ENCODE measurements around the gene KIF25. TPM values are rescaled to one million over a fixed set of nuclear protein-coding genes. Genes with fewer than 3 reads are reported as not detected.

KIF25 gene
- total RNA-seq, result under 1 TPM in 1 of 4 donors, not detected in 3; 0.54 TPM
- under 1 TPM in 1 of 3 donors, not detected in 2; 0.50 TPM for polyA plus RNA-seq

- Histone ChIP-seq H3K9me3 (no peaks in the 10 kb centered on the region), H3K27me3 (peaks cover 0 to 34% (median 31%) of the 10 kb centered on the region in 3 donors), H3K4me1 (no peaks in the 10 kb centered on the region), H3K36me3 (no peaks in the 10 kb centered on the region), H3K4me3 (no peak within 1 kb of the TSS), H3K27ac (no peak within 1 kb of the TSS)
- 84 to 86% methylated on average over 9 of the region's 9 CpGs for WGBS, 2 donors
- no peak for TF ChIP-seq POLR2A (IDR thresholded peaks at IDR 0.05)
- TF ChIP-seq POLR2AphosphoS5 (IDR thresholded peaks at IDR 0.05), result no peak
- TF ChIP-seq EP300 (IDR thresholded peaks at IDR 0.05), result no peak
- no peak for TF ChIP-seq CTCF (IDR thresholded peaks at IDR 0.05)
- no peak for DNase-seq
- intact Hi-C loops (cut with DNase I), result no loop called here
These were observed at the start of gene KIF25 for GRCh38 chr6:167997642-167998041. Gene KIF25, plus strand, starts transcription at chr6:167997671. Its CDS starts 31,915 bp downstream, at chr6:168029586.

DNA sequence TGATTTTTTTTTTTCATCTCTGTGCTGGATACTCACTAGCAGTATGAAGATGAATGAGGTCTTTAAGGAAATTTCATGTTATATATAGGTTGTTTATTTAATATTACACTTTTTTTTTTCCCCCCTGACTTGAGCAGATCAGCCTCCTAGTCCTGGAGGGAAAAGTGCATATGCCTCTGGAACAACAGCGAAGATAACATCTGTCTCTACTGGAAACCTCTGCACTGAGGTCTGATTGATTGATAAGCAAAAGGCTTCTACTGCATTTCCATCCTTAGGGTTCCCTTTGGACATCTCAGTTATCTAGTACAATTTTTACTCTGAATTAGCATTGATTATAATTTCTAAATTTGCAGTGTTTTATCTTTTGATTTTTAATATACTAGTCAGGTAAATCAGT, 49.8 kb upstream of the KIF25 start:
- no peak for DNase-seq
- Histone ChIP-seq H3K27ac (no peak overlapping the region), H3K4me3 (no peak overlapping the region), H3K27me3 (no peaks in the 10 kb centered on the region), H3K9me3 (no peaks in the 10 kb centered on the region), H3K4me1 (no peaks in the 10 kb centered on the region), H3K36me3 (peaks cover 11 to 99% (median 55%) of the 10 kb centered on the region in 4 donors)
- intact Hi-C loops (cut with DNase I), result no loop called here
- 98% methylated on average over 1 of the region's 1 CpG for WGBS, 2 donors
- TF ChIP-seq EP300 (IDR thresholded peaks at IDR 0.05) (no peak), POLR2A (IDR thresholded peaks at IDR 0.05) (no peak), POLR2AphosphoS5 (IDR thresholded peaks at IDR 0.05) (no peak), CTCF (IDR thresholded peaks at IDR 0.05) (no peak)

DNA sequence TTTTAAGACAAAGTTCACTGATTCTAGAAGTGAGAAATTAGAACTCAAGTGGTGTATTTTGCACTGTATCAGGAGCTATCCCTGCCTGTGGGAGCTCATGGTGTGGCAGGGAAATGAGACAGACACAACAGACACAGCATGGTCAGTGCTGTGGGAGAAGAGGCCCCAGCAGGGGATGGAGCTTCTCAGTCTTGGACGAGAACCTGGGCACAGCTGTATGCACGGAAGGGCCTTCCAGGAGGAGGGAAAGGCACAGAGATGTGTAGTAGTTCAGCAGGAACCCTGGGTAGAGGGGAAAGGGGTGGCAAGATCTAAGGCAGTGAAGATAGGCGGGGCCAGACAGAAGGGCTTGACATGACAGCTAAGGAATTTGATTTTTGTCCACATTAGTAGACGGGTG, 48.8 kb upstream of the KIF25 start:
- DNase-seq, result no peak
- Histone ChIP-seq H3K4me3 (no peak overlapping the region), H3K36me3 (peaks cover 11 to 96% (median 51%) of the 10 kb centered on the region in 4 donors), H3K9me3 (no peaks in the 10 kb centered on the region), H3K27ac (no peak overlapping the region), H3K27me3 (no peaks in the 10 kb centered on the region), H3K4me1 (no peaks in the 10 kb centered on the region)
- no peak for TF ChIP-seq POLR2AphosphoS5 (IDR thresholded peaks at IDR 0.05)
- TF ChIP-seq POLR2A (IDR thresholded peaks at IDR 0.05), result no peak
- TF ChIP-seq CTCF (IDR thresholded peaks at IDR 0.05), result no peak
- TF ChIP-seq EP300 (IDR thresholded peaks at IDR 0.05), result no peak
- 84 to 89% methylated on average over 4 of the region's 4 CpGs for WGBS, 2 donors
- intact Hi-C loops (cut with DNase I), result no loop called here

DNA sequence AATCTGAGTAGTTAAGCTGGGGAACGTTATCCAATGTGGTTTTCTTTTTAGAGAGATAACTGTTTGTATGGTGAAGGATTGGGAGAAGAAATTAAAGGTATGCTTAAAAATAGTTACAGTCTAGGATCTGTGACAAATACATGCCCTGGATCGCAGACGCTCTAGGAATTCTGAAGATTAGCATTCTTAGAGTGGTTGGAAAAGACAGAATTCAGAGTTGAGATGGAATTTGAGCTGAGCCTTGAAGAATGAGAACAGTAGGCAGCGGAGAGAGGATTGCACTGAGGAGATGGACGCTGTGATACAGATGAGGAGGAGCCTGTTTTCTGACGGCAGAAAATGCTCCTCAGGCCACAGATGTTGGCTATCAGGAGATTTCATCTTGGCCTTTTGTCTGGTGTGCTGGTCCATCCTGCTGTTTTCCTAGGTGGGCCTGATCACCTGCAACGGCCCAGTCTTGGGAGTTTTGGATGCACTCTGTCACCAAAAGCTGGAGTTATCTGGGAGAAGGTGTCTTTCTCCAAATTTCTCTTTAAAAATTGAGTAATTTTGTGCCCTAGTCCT, 48.3 kb upstream of the KIF25 start:
- no peak for DNase-seq
- Histone ChIP-seq H3K4me3 (no peak overlapping the region), H3K9me3 (no peaks in the 10 kb centered on the region), H3K4me1 (no peaks in the 10 kb centered on the region), H3K36me3 (peaks cover 11 to 96% (median 46%) of the 10 kb centered on the region in 4 donors), H3K27me3 (no peaks in the 10 kb centered on the region), H3K27ac (no peak overlapping the region)
- 86 to 88% methylated on average over 7 of the region's 7 CpGs for WGBS, 2 donors
- TF ChIP-seq POLR2AphosphoS5 (IDR thresholded peaks at IDR 0.05), result no peak
- TF ChIP-seq POLR2A (IDR thresholded peaks at IDR 0.05), result no peak
- no peak for TF ChIP-seq CTCF (IDR thresholded peaks at IDR 0.05)
- TF ChIP-seq EP300 (IDR thresholded peaks at IDR 0.05), result no peak
- intact Hi-C loops (cut with DNase I), result no loop called here
